HepG2 (cell line): Measurements from ENCODE around the gene RPL38. TPM values are rescaled to one million over a fixed set of nuclear protein-coding genes. Genes with fewer than 3 reads are reported as not detected.

Experiments used
- CBFB ChIP-seq: sonication (generic); formaldehyde crosslinking; IDR thresholded peaks from 2 replicates; pipeline ENCODE4 v1.4.0; 2020; ENCODE audit warnings: missing genetic modification reagents
- DMAP1 ChIP-seq: IDR thresholded peaks from 2 replicates; pipeline ENCODE4 v1.6.1; 2016
- IKZF1 ChIP-seq: fragments of 450-650 bp; IDR thresholded peaks from 2 replicates; pipeline ENCODE4 v1.7.1; 2016
- KDM2A ChIP-seq: sonication (generic); formaldehyde crosslinking; IDR thresholded peaks from 2 replicates; pipeline ENCODE4 v1.4.0; 2020; ENCODE audit warnings: low read depth, missing genetic modification reagents, borderline replicate concordance
- KDM4B ChIP-seq: sonication (generic); formaldehyde crosslinking; IDR thresholded peaks from 2 replicates; pipeline ENCODE4 v1.4.0; 2020; ENCODE audit warnings: missing genetic modification reagents
- KDM5A ChIP-seq: fragments of 200-600 bp; sonication (generic); IDR thresholded peaks from 2 replicates; pipeline ENCODE4 v1.7.0; 2018; ENCODE audit warnings: antibody characterized with exemption, mild to moderate bottlenecking, low read length, borderline replicate concordance
- NFYC ChIP-seq: IDR thresholded peaks from 2 replicates; pipeline ENCODE4 v1.6.1; 2016; ENCODE audit warnings: missing genetic modification reagents, missing compliant biosample characterization
- PAF1 ChIP-seq: IDR thresholded peaks from 2 replicates; pipeline ENCODE4 v1.6.1; 2016; ENCODE audit warnings: missing genetic modification reagents, missing compliant biosample characterization
- THAP11 ChIP-seq: IDR thresholded peaks from 2 replicates; pipeline ENCODE4 v1.6.1; 2016; ENCODE audit warnings: missing biosample characterization, missing genetic modification reagents
- ZBTB25 ChIP-seq: IDR thresholded peaks from 2 replicates; pipeline ENCODE4 v1.6.1; 2018; ENCODE audit warnings: missing genetic modification reagents
- ZNF124 ChIP-seq: sonication (generic); formaldehyde crosslinking; IDR thresholded peaks from 2 replicates; pipeline ENCODE4 v1.4.0; 2020; ENCODE audit warnings: missing genetic modification reagents
- ZNF225 ChIP-seq: sonication (generic); formaldehyde crosslinking; IDR thresholded peaks from 2 replicates; pipeline ENCODE4 v1.4.0; 2020; ENCODE audit warnings: mild to moderate bottlenecking, missing genetic modification reagents
- ZNF333 ChIP-seq: sonication (generic); formaldehyde crosslinking; IDR thresholded peaks from 2 replicates; pipeline ENCODE4 v1.4.0; 2020; ENCODE audit warnings: mild to moderate bottlenecking, missing genetic modification reagents, borderline replicate concordance
- ZNF430 ChIP-seq: sonication (generic); formaldehyde crosslinking; IDR thresholded peaks from 2 replicates; pipeline ENCODE4 v1.9.0; 2021; ENCODE audit warnings: mild to moderate bottlenecking, missing genetic modification reagents
- ZNF749 ChIP-seq: sonication (generic); formaldehyde crosslinking; IDR thresholded peaks from 2 replicates; pipeline ENCODE4 v1.8.0; 2022; ENCODE audit warnings: mild to moderate bottlenecking, missing genetic modification reagents, moderate library complexity, borderline replicate concordance
- ZNF761 ChIP-seq: sonication (generic); formaldehyde crosslinking; conservative IDR thresholded peaks from 2 replicates; pipeline ENCODE4 v1.4.0; 2020; ENCODE audit warnings: mild to moderate bottlenecking, missing genetic modification reagents
- ZNF879 ChIP-seq: sonication (generic); formaldehyde crosslinking; IDR thresholded peaks from 2 replicates; pipeline ENCODE4 v1.8.1; 2023; ENCODE audit warnings: missing genetic modification reagents
- polyA plus RNA-seq, 8 experiments: library from polyadenylated mRNA; depleted of rRNA in 3 of 8; stranded (reverse) in 7 of 8; unstranded in 1 of 8; fragments of >200 nt; fragmentation: Illumina TruSeq in 4 of 8; extraction: Trizol in 4 of 8; gene quantifications; 2 replicates each; pipeline versions ENCODE4 v1.2.1 to v1.2.3, GENCODE V29; 2011 to 2016; ENCODE audit warnings: low read depth in 4 of 8, missing spikeins in 1 of 8, mixed read lengths in 1 of 8; ENCODE audit not compliant: insufficient read depth in 1 of 8
- total RNA-seq, 5 experiments: library from RNA; depleted of rRNA; stranded (reverse); fragments of >200 nt; fragmentation: Illumina TruSeq; extraction: Trizol; gene quantifications; 2 replicates each; pipeline ENCODE4 v1.2.3, GENCODE V29; 2016; ENCODE audit warnings: low read depth in 1 of 5
- TF ChIP-seq, protein P1 (sequence below): sonication (generic); formaldehyde crosslinking; IDR thresholded peaks from 2 replicates; pipeline ENCODE4 v1.9.0; 2021; ENCODE audit warnings: mild to moderate bottlenecking, missing genetic modification reagents
- TF ChIP-seq, protein P2 (sequence below): IDR thresholded peaks from 2 replicates; pipeline ENCODE4 v1.6.1; 2012; ENCODE audit warnings: inconsistent platforms
- TF ChIP-seq, protein P3 (sequence below): IDR thresholded peaks from 2 replicates; pipeline ENCODE4 v1.4.0; 2020; ENCODE audit warnings: mild to moderate bottlenecking, missing genetic modification reagents

Gene RPL38
- total and polyA plus RNA-seq, 2 of the 13 experiments (the other 11 are each of a cell fraction or from before 2014, with no cell fraction given), result 2,370 to 2,372 TPM

DNA sequence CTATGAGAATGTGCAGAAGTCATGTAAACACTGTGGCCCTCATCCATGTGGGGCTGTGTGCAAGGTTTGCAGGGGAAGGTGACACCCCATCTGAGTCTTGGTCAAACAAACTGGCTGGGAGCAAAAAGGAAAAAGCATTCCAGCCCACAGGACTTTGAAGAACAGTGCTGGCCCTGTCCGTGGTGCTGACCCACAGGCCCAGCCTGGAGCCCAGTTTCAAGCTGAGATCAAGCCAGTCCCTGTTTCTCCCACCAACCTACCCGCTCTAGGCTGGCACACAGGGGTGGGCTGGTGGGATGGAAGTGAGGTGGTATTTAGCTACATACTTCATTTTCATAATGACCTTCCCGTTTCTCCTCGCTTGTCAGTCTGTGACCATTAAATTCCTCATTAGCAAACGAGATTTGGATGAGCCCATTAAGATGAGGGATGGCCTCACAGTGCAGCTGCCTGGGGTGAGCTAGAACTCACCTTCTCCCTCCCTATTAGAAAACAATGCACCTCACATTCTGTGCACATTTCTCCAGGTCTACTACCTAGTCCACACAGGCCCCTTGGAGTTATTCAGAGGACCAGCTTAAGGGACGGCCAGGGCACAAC lies 12.6 kb upstream of the RPL38 start (continued):
- TF ChIP-seq, protein P1, sequence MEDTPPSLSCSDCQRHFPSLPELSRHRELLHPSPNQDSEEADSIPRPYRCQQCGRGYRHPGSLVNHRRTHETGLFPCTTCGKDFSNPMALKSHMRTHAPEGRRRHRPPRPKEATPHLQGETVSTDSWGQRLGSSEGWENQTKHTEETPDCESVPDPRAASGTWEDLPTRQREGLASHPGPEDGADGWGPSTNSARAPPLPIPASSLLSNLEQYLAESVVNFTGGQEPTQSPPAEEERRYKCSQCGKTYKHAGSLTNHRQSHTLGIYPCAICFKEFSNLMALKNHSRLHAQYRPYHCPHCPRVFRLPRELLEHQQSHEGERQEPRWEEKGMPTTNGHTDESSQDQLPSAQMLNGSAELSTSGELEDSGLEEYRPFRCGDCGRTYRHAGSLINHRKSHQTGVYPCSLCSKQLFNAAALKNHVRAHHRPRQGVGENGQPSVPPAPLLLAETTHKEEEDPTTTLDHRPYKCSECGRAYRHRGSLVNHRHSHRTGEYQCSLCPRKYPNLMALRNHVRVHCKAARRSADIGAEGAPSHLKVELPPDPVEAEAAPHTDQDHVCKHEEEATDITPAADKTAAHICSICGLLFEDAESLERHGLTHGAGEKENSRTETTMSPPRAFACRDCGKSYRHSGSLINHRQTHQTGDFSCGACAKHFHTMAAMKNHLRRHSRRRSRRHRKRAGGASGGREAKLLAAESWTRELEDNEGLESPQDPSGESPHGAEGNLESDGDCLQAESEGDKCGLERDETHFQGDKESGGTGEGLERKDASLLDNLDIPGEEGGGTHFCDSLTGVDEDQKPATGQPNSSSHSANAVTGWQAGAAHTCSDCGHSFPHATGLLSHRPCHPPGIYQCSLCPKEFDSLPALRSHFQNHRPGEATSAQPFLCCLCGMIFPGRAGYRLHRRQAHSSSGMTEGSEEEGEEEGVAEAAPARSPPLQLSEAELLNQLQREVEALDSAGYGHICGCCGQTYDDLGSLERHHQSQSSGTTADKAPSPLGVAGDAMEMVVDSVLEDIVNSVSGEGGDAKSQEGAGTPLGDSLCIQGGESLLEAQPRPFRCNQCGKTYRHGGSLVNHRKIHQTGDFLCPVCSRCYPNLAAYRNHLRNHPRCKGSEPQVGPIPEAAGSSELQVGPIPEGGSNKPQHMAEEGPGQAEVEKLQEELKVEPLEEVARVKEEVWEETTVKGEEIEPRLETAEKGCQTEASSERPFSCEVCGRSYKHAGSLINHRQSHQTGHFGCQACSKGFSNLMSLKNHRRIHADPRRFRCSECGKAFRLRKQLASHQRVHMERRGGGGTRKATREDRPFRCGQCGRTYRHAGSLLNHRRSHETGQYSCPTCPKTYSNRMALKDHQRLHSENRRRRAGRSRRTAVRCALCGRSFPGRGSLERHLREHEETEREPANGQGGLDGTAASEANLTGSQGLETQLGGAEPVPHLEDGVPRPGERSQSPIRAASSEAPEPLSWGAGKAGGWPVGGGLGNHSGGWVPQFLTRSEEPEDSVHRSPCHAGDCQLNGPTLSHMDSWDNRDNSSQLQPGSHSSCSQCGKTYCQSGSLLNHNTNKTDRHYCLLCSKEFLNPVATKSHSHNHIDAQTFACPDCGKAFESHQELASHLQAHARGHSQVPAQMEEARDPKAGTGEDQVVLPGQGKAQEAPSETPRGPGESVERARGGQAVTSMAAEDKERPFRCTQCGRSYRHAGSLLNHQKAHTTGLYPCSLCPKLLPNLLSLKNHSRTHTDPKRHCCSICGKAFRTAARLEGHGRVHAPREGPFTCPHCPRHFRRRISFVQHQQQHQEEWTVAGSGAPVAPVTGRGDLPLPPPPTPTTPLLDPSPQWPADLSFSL (CRISPR knock-in tag), result peak; percentile 20; the same call in 1 of the 2 replicates
- TF ChIP-seq ZNF430 (CRISPR knock-in tag), result peak; percentile 66; the same call in 1 of the 2 replicates
- 0 out of 2 replicates have a peak, but pooled peaks have one; percentile 38 for TF ChIP-seq ZNF749 (CRISPR knock-in tag)
- no peak for TF ChIP-seq IKZF1
- TF ChIP-seq ZNF225 (CRISPR knock-in tag), result no peak
- TF ChIP-seq ZNF761 (CRISPR knock-in tag), result no peak
- TF ChIP-seq THAP11 (CRISPR knock-in tag), result no peak
- TF ChIP-seq, protein P2, sequence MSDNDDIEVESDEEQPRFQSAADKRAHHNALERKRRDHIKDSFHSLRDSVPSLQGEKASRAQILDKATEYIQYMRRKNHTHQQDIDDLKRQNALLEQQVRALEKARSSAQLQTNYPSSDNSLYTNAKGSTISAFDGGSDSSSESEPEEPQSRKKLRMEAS, result no peak
- TF ChIP-seq, protein P3, sequence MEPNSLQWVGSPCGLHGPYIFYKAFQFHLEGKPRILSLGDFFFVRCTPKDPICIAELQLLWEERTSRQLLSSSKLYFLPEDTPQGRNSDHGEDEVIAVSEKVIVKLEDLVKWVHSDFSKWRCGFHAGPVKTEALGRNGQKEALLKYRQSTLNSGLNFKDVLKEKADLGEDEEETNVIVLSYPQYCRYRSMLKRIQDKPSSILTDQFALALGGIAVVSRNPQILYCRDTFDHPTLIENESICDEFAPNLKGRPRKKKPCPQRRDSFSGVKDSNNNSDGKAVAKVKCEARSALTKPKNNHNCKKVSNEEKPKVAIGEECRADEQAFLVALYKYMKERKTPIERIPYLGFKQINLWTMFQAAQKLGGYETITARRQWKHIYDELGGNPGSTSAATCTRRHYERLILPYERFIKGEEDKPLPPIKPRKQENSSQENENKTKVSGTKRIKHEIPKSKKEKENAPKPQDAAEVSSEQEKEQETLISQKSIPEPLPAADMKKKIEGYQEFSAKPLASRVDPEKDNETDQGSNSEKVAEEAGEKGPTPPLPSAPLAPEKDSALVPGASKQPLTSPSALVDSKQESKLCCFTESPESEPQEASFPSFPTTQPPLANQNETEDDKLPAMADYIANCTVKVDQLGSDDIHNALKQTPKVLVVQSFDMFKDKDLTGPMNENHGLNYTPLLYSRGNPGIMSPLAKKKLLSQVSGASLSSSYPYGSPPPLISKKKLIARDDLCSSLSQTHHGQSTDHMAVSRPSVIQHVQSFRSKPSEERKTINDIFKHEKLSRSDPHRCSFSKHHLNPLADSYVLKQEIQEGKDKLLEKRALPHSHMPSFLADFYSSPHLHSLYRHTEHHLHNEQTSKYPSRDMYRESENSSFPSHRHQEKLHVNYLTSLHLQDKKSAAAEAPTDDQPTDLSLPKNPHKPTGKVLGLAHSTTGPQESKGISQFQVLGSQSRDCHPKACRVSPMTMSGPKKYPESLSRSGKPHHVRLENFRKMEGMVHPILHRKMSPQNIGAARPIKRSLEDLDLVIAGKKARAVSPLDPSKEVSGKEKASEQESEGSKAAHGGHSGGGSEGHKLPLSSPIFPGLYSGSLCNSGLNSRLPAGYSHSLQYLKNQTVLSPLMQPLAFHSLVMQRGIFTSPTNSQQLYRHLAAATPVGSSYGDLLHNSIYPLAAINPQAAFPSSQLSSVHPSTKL (CRISPR knock-in tag), result peak; percentile 30; the same call in 1 of the 2 replicates
- TF ChIP-seq CBFB (CRISPR knock-in tag), result no peak
- TF ChIP-seq KDM4B (CRISPR knock-in tag), result 0 out of 2 replicates have a peak, but pooled peaks have one; percentile 28
- TF ChIP-seq ZNF879 (CRISPR knock-in tag), result no peak
- no peak for TF ChIP-seq NFYC
- TF ChIP-seq KDM2A (CRISPR knock-in tag), result peak; percentile 37; the same call in 1 of the 2 replicates
- TF ChIP-seq ZNF333 (CRISPR knock-in tag), result no peak
- TF ChIP-seq DMAP1 (CRISPR knock-in tag), result no peak
- TF ChIP-seq ZBTB25 (CRISPR knock-in tag), result peak; percentile 46; the same call in 1 of the 2 replicates
- TF ChIP-seq PAF1, result no peak
- TF ChIP-seq ZNF124 (CRISPR knock-in tag), result peak; percentile 86
- TF ChIP-seq KDM5A, result no peak
